Heart left ventricle (tissue), 13 donors: ENCODE measurements around the gene VPS26C.

ENCODE experiments used
- POLR2A ChIP-seq, 2 donors: fragments of 450-650 bp; IDR thresholded peaks; one replicate each; pipeline ENCODE4 v1.6.1; 2017; ENCODE audit warnings: antibody characterized with exemption in 2 of 2, mild to moderate bottlenecking in 2 of 2, moderate library complexity in 2 of 2
- TF ChIP-seq, protein P1 (sequence below), 12 donors: fragments of 200-600 bp; sonication (generic) in 4 of 12; IDR thresholded peaks; one replicate each; pipeline versions ENCODE4 v1.5.0 to v1.8.0; 2018 to 2022; ENCODE audit warnings: antibody characterized with exemption in 12 of 12, mild to moderate bottlenecking in 5 of 12
- donor health status: ischemic (EF 13 %, LVEDD 7.1; RV severe dilation, severe dysfunction).
- donor health status: DM: no; HTN: yes; CAD: no.
- donor health status: DM: no; HTN: no; CAD: no.
- donor health status: ischemic (EF 25% LVEDD 6.9; RV normal size, moderate dysfunction).
- donor health status: ischemic (EF 25% LVEDD 5.7; RV mildly dilated, moderate dysfunction).
- donor health status: ischemic (EF 35%, LVEDD 5.7; RV mildly dilated, moderate dysfunction).
- donor health status: nonischemic (EF 11% LVEDD 7.7; RV severe dilation, severe dysfunction).
- donor health status: DM: yes; HTN: yes; CAD: no.
- donor health status: PGD.
- donor health status: ischemic (EF 29% LVEDD 5.4; RV normal size, mild dysfunction).
- donor health status: nonischemic (EF 23%, LVEDD 6.1; RV moderate dilation, normal function).

DNA sequence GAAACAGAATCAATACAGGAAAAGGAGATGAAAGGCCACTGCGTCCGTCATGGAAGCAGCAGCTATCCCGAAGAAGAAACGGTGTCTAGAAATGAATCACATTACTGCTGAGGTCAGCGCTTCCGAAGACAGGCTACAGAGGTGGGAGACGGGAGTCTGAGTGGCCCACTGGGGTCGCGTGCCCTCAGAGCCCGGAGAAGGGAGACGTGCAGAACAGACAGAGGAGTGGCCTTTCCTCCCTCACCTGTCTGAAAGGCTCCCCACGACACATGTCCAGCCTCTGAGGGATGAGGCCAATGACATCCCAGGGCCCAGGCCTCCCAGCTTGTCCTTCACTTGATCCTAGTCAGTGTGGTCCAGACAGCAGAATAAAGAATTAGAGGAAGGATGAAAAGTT, 35.9 kb downstream of the VPS26C start:
- TF ChIP-seq, protein P1, sequence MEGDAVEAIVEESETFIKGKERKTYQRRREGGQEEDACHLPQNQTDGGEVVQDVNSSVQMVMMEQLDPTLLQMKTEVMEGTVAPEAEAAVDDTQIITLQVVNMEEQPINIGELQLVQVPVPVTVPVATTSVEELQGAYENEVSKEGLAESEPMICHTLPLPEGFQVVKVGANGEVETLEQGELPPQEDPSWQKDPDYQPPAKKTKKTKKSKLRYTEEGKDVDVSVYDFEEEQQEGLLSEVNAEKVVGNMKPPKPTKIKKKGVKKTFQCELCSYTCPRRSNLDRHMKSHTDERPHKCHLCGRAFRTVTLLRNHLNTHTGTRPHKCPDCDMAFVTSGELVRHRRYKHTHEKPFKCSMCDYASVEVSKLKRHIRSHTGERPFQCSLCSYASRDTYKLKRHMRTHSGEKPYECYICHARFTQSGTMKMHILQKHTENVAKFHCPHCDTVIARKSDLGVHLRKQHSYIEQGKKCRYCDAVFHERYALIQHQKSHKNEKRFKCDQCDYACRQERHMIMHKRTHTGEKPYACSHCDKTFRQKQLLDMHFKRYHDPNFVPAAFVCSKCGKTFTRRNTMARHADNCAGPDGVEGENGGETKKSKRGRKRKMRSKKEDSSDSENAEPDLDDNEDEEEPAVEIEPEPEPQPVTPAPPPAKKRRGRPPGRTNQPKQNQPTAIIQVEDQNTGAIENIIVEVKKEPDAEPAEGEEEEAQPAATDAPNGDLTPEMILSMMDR (IDR thresholded peaks at IDR 0.05), result no peak
- no peak for TF ChIP-seq POLR2A (IDR thresholded peaks at IDR 0.05)
